ENCODE results near the gene DNAI2. TPM values are rescaled to one million over a fixed set of nuclear protein-coding genes. Genes with fewer than 3 reads are reported as not detected.
A peak's percentile ranks its signal among the peaks of the same experiment; 100 is the strongest.
"Not testable (repeated sequence)": the region's sequence is repeated elsewhere in the genome, so short reads cannot be mapped to it uniquely, and the experiment has no call there.

Gene DNAI2
- total RNA-seq, 1 donor from 2014 or later: not detected

- peaks cover 7% of the 10 kb centered on the region for H3K27me3 ChIP-seq
- intact Hi-C loops (cut with DNase I): no loop called here
- H3K4me3 ChIP-seq: no peak overlapping the region
- H3K4me1 ChIP-seq: peaks cover 13% of the 10 kb centered on the region
- DNase-seq (no peak), ATAC-seq (no peak)
- no peaks in the 10 kb centered on the region for H3K36me3 ChIP-seq
- no peaks in the 10 kb centered on the region for H3K9me3 ChIP-seq
- TF ChIP-seq CTCF (IDR thresholded peaks at IDR 0.05): no peak
- no peak overlapping the region for H3K27ac ChIP-seq
Observed at GRCh38 chr17:74276051-74276476, 2.0 kb downstream of the DNAI2 start.

- intact Hi-C loops (cut with DNase I): no loop called here
- H3K27ac ChIP-seq: no peak overlapping the region
- peaks cover 13% of the 10 kb centered on the region for H3K4me1 ChIP-seq
- H3K27me3 ChIP-seq: peaks cover 7% of the 10 kb centered on the region
- ATAC-seq: no peak
- no peak overlapping the region for H3K4me3 ChIP-seq
- no peaks in the 10 kb centered on the region for H3K36me3 ChIP-seq
- H3K9me3 ChIP-seq: no peaks in the 10 kb centered on the region
- no peak for DNase-seq
- no peak for TF ChIP-seq CTCF (IDR thresholded peaks at IDR 0.05)
Observed at GRCh38 chr17:74276541-74277009, 2.5 kb downstream of the DNAI2 start.

- H3K36me3 ChIP-seq: no peaks in the 10 kb centered on the region
- peaks cover 13% of the 10 kb centered on the region for H3K4me1 ChIP-seq
- DNase-seq (no peak), ATAC-seq (no peak)
- peaks cover 7% of the 10 kb centered on the region for H3K27me3 ChIP-seq
- no peak for TF ChIP-seq CTCF (IDR thresholded peaks at IDR 0.05)
- intact Hi-C loops (cut with DNase I): no loop called here
- H3K27ac ChIP-seq: no peak overlapping the region
- no peak overlapping the region for H3K4me3 ChIP-seq
- H3K9me3 ChIP-seq: no peaks in the 10 kb centered on the region
Observed at GRCh38 chr17:74277935-74278334, 3.9 kb downstream of the DNAI2 start.

GRCh38 chr17:74279617-74280016 is 5.6 kb downstream of the DNAI2 start:
- intact Hi-C loops (cut with DNase I); H3K27me3 ChIP-seq; H3K27ac ChIP-seq: not testable (repeated sequence)

GRCh38 chr17:74280093-74280513 is 6.1 kb downstream of the DNAI2 start:
- intact Hi-C loops (cut with DNase I): no loop called here
- Histone ChIP-seq H3K9me3 (no peaks in the 10 kb centered on the region), H3K4me3 (no peak overlapping the region), H3K27ac (peak overlapping the region; percentile 24), H3K36me3 (no peaks in the 10 kb centered on the region), H3K4me1 (peaks cover 5% of the 10 kb centered on the region), H3K27me3 (peaks cover 7% of the 10 kb centered on the region)
- TF ChIP-seq CTCF (IDR thresholded peaks at IDR 0.05): no peak
- DNase-seq (no peak), ATAC-seq (peak; percentile 59)

More at GRCh38 chr17:74279617-74280016, 5.6 kb downstream of the DNAI2 start:
- not testable (repeated sequence) for H3K36me3 ChIP-seq, H3K9me3 ChIP-seq, H3K4me1 ChIP-seq, H3K4me3 ChIP-seq, ATAC-seq, DNase-seq

- Histone ChIP-seq H3K4me1 (no peaks in the 10 kb centered on the region), H3K27me3 (peaks cover 7% of the 10 kb centered on the region), H3K9me3 (no peaks in the 10 kb centered on the region), H3K27ac (no peak overlapping the region), H3K4me3 (no peak overlapping the region), H3K36me3 (no peaks in the 10 kb centered on the region)
- ATAC-seq (no peak), DNase-seq (no peak)
- intact Hi-C loops (cut with DNase I): no loop called here
- TF ChIP-seq CTCF (IDR thresholded peaks at IDR 0.05): no peak
Observed at GRCh38 chr17:74281799-74282198, 7.8 kb downstream of the DNAI2 start.

- H3K4me1 ChIP-seq; DNase-seq; intact Hi-C loops (cut with DNase I): not testable (repeated sequence)
Observed at GRCh38 chr17:74282274-74282586, 8.2 kb downstream of the DNAI2 start.

More at GRCh38 chr17:74282274-74282586, 8.2 kb downstream of the DNAI2 start:
- not testable (repeated sequence) for ATAC-seq, H3K36me3 ChIP-seq, H3K27me3 ChIP-seq, H3K9me3 ChIP-seq, H3K4me3 ChIP-seq, H3K27ac ChIP-seq
